ENCODE results near the gene WFDC9.
"Not testable (repeated sequence)": the region's sequence is repeated elsewhere in the genome, so short reads cannot be mapped to it uniquely, and the experiment has no call there.

WFDC9 gene

DNA sequence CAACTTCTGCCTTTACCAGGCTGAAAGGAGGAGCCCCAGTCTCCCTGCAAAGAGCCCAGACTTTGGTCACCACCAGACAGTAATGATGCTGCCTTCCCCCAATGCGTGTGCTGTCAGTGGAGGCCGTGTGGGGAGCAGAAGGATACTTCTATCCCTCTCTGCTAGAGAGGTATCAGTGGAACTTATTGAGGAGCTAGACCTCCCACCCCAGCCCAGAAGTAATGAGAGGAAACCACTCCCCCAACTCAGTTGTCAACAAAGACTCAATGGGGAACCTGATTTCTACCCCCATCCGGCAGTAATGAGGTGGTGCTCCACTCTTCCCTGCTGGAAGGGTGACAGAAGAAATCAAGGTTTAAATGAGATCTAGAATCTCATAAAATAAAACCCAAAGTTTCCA is 47.6 kb downstream of the WFDC9 start:
- H3K9me3 ChIP-seq, result no peaks in the 10 kb centered on the region
- no peak for DNase-seq (ENCODE audit: low spot score in 2 of 2)
- H3K36me3 ChIP-seq (replicated peaks), result no peaks in the 10 kb centered on the region
- in situ Hi-C loops (cut with MboI; ENCODE audit: low sequenced_read_pairs), result no loop called here
- no peak overlapping the region for H3K4me3 ChIP-seq
- peaks cover 11% of the 10 kb centered on the region for H3K27me3 ChIP-seq (ENCODE audit: low read depth)
- peaks cover 8% of the 10 kb centered on the region for H3K4me1 ChIP-seq

- Histone ChIP-seq H3K9me3 (no peaks in the 10 kb centered on the region), H3K4me1 (peaks cover 20% of the 10 kb centered on the region), H3K4me3 (no peak overlapping the region), H3K36me3 (replicated peaks) (no peaks in the 10 kb centered on the region), H3K27me3 (ENCODE audit: low read depth) (peaks cover 8% of the 10 kb centered on the region)
- in situ Hi-C loops (cut with MboI; ENCODE audit: low sequenced_read_pairs), result no loop called here
- DNase-seq (ENCODE audit: low spot score in 2 of 2), result no peak
Measured at GRCh38 chr20:45581702-45582101, 49.4 kb downstream of the WFDC9 start.

DNA sequence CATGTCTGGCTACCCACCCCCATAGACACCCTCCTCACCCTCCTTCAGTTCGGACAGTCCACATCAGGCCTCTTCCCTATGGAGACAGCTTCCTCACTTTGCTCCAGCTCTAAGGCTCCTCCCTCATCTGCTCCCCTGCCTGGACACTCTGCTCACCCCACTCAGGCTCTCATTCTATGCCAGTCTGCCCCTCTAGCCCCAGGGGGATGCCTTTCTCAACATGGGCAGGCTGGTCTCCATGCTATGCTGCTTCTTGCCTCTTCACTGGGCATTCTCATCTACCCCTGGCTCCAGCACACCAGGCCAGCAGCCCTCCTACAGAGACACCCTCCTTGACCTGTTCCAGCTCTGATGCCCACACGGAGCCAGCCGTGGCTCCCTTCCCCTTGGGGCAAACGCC is 51.9 kb downstream of the WFDC9 start, which contains the start of gene WFDC8:
WFDC8 (minus strand) TSS at position 101 of the 400 bp plus-strand sequence; CDS start at position 64, 37 bp downstream.
- H3K4me3 ChIP-seq, result no peak within 1 kb of the TSS
- in situ Hi-C loops (cut with MboI; ENCODE audit: low sequenced_read_pairs), result no loop called here

GRCh38 chr20:45578231-45578630 is 52.9 kb downstream of the WFDC9 start:
- peaks cover 20% of the 10 kb centered on the region for H3K4me1 ChIP-seq
- H3K9me3 ChIP-seq, result no peaks in the 10 kb centered on the region
- in situ Hi-C loops (cut with MboI; ENCODE audit: low sequenced_read_pairs), result no loop called here
- peak; percentile 87 to 99 for DNase-seq (ENCODE audit: low spot score in 2 of 2)
- H3K36me3 ChIP-seq (replicated peaks), result no peaks in the 10 kb centered on the region
- no peak overlapping the region for H3K4me3 ChIP-seq
- no peaks in the 10 kb centered on the region; the same call in 1 of the 2 replicates for H3K27me3 ChIP-seq (ENCODE audit: low read depth)

More for the DNA sequence above, 51.9 kb downstream of the WFDC9 start, which contains the start of gene WFDC8:
- Histone ChIP-seq H3K9me3 (no peaks in the 10 kb centered on the region), H3K4me1 (peaks cover 20% of the 10 kb centered on the region), H3K36me3 (replicated peaks) (no peaks in the 10 kb centered on the region), H3K27me3 (ENCODE audit: low read depth) (peaks cover 7% of the 10 kb centered on the region)
- DNase-seq (ENCODE audit: low spot score in 2 of 2), result no peak

- Histone ChIP-seq H3K27me3 (ENCODE audit: low read depth) (no peaks in the 10 kb centered on the region), H3K9me3 (no peaks in the 10 kb centered on the region), H3K4me3 (no peak overlapping the region), H3K4me1 (peaks cover 20% of the 10 kb centered on the region), H3K36me3 (replicated peaks) (no peaks in the 10 kb centered on the region)
- in situ Hi-C loops (cut with MboI; ENCODE audit: low sequenced_read_pairs), result no loop called here
- peak; percentile 11 to 39 for DNase-seq (ENCODE audit: low spot score in 2 of 2)
Measured at GRCh38 chr20:45576995-45577394, 54.1 kb downstream of the WFDC9 start.

DNA sequence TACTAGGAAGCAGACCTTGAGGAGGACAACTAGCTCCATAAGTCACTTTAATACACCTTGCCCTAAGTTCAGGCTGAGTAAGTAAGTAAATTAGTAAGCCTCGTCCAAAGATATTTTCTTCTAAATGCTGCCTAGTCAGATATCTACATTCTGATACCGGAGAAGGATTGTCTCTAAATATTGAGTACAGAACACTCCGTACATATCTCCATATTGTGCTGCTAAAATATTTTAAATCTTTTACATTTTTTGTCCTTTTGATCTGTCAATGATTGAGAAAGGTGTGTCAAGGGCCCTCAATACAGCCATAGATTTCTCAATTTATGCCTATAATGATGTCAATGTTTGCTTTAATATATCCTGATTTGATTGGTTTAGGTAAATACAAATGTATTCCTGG is 55.2 kb downstream of the WFDC9 start:
- no peak for DNase-seq (ENCODE audit: low spot score in 2 of 2)
- Histone ChIP-seq H3K9me3 (no peaks in the 10 kb centered on the region), H3K36me3 (replicated peaks) (no peaks in the 10 kb centered on the region), H3K27me3 (ENCODE audit: low read depth) (no peaks in the 10 kb centered on the region; the same call in 1 of the 2 replicates), H3K4me3 (no peak overlapping the region), H3K4me1 (peaks cover 20% of the 10 kb centered on the region)
- in situ Hi-C loops (cut with MboI; ENCODE audit: low sequenced_read_pairs), result no loop called here

DNA sequence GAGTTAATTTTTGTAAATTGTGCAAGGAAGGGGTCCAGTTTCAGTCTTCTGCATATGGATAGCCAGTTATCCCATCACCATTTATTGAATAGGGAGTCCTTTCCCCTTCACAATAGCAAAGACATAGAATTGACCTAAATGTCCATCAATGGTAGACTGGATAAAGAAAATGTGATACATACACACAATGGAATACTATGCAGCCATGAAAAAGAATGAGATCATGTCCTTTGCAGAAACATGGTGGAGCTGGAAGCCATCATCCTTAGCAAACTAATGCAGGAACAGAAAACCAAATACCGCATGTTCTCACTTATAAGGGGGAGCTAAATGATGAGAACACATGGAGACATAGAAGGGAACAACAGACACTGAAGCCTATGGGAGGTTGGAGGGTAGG is 61.4 kb downstream of the WFDC9 start:
- H3K36me3 ChIP-seq (replicated peaks); in situ Hi-C loops (cut with MboI; ENCODE audit: low sequenced_read_pairs); H3K27me3 ChIP-seq (ENCODE audit: low read depth); DNase-seq (ENCODE audit: low spot score in 2 of 2); H3K4me3 ChIP-seq; H3K9me3 ChIP-seq; H3K4me1 ChIP-seq: not testable (repeated sequence)

- Histone ChIP-seq H3K36me3 (replicated peaks) (no peaks in the 10 kb centered on the region), H3K27me3 (ENCODE audit: low read depth) (peaks cover 19% of the 10 kb centered on the region), H3K4me3 (no peak overlapping the region), H3K9me3 (no peaks in the 10 kb centered on the region), H3K4me1 (no peaks in the 10 kb centered on the region)
- in situ Hi-C loops (cut with MboI; ENCODE audit: low sequenced_read_pairs), result no loop called here
- DNase-seq (ENCODE audit: low spot score in 2 of 2), result no peak
Measured at GRCh38 chr20:45564760-45565276, 66.3 kb downstream of the WFDC9 start.
